ENCODE data around the gene FCHSD2. TPM values are rescaled to one million over a fixed set of nuclear protein-coding genes. Genes with fewer than 3 reads are reported as not detected.

Gene FCHSD2
- total RNA-seq, 1 donor from 2014 or later, result 18.9 TPM

DNA sequence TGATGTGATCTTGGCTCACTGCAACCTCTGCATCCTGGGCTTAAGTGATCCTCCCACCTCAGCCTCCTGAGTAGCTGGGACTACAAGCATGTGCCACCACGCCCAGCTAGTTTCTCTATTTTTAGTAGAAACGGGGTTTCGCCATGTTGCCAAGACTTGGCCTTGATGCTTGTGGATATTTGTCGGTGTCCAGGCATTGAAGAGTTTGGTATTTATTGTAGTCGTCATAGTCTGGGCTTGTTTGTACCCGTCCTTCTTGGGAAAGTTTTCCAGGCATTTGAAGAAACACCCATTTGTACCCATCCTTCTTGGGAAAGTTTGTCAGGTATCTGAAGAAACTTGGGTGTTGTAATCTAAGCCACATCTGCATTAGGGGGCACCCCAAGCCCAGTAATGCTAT lies 28.7 kb downstream of the FCHSD2 start:
- Mint-ChIP-seq H3K4me3 (ENCODE audit: unreplicated experiment) (no peak overlapping the region), H3K27ac (ENCODE audit: unreplicated experiment) (no peak overlapping the region), H3K27me3 (ENCODE audit: low read depth, unreplicated experiment) (no peaks in the 10 kb centered on the region), H3K4me1 (ENCODE audit: low read depth, unreplicated experiment) (no peaks in the 10 kb centered on the region), H3K36me3 (ENCODE audit: low read depth, unreplicated experiment) (peaks cover 14% of the 10 kb centered on the region), H3K9me3 (ENCODE audit: unreplicated experiment) (peaks cover 5% of the 10 kb centered on the region)
- FAIRE-seq, result no peak
- Histone ChIP-seq H3K9ac (ENCODE audit: low read length) (no peak overlapping the region), H3K4me3 (ENCODE audit: insufficient read depth, low read depth, low read length) (no peak overlapping the region), H3K36me3 (ENCODE audit: insufficient read depth, low read length) (no peaks in the 10 kb centered on the region), H4K20me1 (ENCODE audit: insufficient read depth, low read length) (no peaks in the 10 kb centered on the region), H3K4me1 (ENCODE audit: insufficient read depth, low read length) (no peaks in the 10 kb centered on the region), H3K4me2 (ENCODE audit: low read length) (no peak overlapping the region), H3K9me3 (ENCODE audit: insufficient read depth, low read depth, low read length) (no peaks in the 10 kb centered on the region), H3K27me3 (ENCODE audit: insufficient read depth, low read length) (no peaks in the 10 kb centered on the region), H3K27ac (ENCODE audit: low read depth, low read length) (no peak overlapping the region), H3K79me2 (ENCODE audit: insufficient read depth, low read length) (no peaks in the 10 kb centered on the region), H2AFZ (ENCODE audit: low read depth, low read length) (no peak overlapping the region)
- no peak for TF ChIP-seq EZH2 (IDR thresholded peaks at IDR 0.05; ENCODE audit: insufficient read depth, low read length)
- no peak for TF ChIP-seq CTCF (IDR thresholded peaks at IDR 0.05; ENCODE audit: insufficient read depth, low read depth, low read length)
- DNase-seq (ENCODE audit: low read depth), result no peak

DNA sequence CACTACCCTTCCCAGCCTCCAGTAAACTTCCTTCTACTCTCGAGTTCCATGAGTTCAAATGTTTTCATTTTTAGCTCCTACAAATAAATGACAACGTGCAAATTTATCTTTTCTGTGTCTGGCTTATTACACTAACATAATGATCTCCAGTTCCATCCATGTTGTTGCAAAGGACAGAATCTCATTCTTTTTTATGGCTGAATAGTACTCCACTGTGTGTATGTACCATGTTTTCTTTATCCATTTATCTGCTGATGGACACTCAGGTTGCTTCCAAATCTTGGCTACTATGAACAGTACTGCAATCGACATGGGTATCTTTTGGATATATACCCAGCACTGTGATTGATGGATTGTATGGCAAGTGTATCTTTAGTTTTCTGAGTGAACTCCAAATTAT lies 34.5 kb downstream of the FCHSD2 start:
- H2AFZ ChIP-seq (ENCODE audit: low read depth, low read length), result no peak overlapping the region
- H3K4me2 ChIP-seq (ENCODE audit: low read length), result no peak overlapping the region
- FAIRE-seq (no peak), DNase-seq (ENCODE audit: low read depth) (no peak)
- H4K20me1 ChIP-seq (ENCODE audit: insufficient read depth, low read length), result peaks cover 5% of the 10 kb centered on the region
- H3K4me1 ChIP-seq (ENCODE audit: insufficient read depth, low read length), result no peaks in the 10 kb centered on the region
- Mint-ChIP-seq H3K27ac (ENCODE audit: unreplicated experiment) (no peak overlapping the region), H3K27me3 (ENCODE audit: low read depth, unreplicated experiment) (no peaks in the 10 kb centered on the region), H3K9me3 (ENCODE audit: unreplicated experiment) (peaks cover 5% of the 10 kb centered on the region), H3K4me1 (ENCODE audit: low read depth, unreplicated experiment) (no peaks in the 10 kb centered on the region), H3K4me3 (ENCODE audit: unreplicated experiment) (no peak overlapping the region), H3K36me3 (ENCODE audit: low read depth, unreplicated experiment) (peaks cover 5% of the 10 kb centered on the region)
- no peaks in the 10 kb centered on the region for H3K9me3 ChIP-seq (ENCODE audit: insufficient read depth, low read depth, low read length)
- H3K36me3 ChIP-seq (ENCODE audit: insufficient read depth, low read length), result no peaks in the 10 kb centered on the region
- H3K27me3 ChIP-seq (ENCODE audit: insufficient read depth, low read length), result no peaks in the 10 kb centered on the region
- no peak overlapping the region for H3K4me3 ChIP-seq (ENCODE audit: insufficient read depth, low read depth, low read length)
- H3K79me2 ChIP-seq (ENCODE audit: insufficient read depth, low read length), result peaks cover 4% of the 10 kb centered on the region
- H3K27ac ChIP-seq (ENCODE audit: low read depth, low read length), result no peak overlapping the region
- TF ChIP-seq CTCF (IDR thresholded peaks at IDR 0.05; ENCODE audit: insufficient read depth, low read depth, low read length), result no peak
- TF ChIP-seq EZH2 (IDR thresholded peaks at IDR 0.05; ENCODE audit: insufficient read depth, low read length), result no peak
- no peak overlapping the region for H3K9ac ChIP-seq (ENCODE audit: low read length)

GRCh38 chr11:73106347-73106746 lies 35.8 kb downstream of the FCHSD2 start:
- Histone ChIP-seq H3K79me2 (ENCODE audit: insufficient read depth, low read length) (peaks cover 7% of the 10 kb centered on the region), H4K20me1 (ENCODE audit: insufficient read depth, low read length) (peaks cover 14% of the 10 kb centered on the region), H3K36me3 (ENCODE audit: insufficient read depth, low read length) (no peaks in the 10 kb centered on the region), H3K27ac (ENCODE audit: low read depth, low read length) (no peak overlapping the region), H2AFZ (ENCODE audit: low read depth, low read length) (no peak overlapping the region), H3K4me3 (ENCODE audit: insufficient read depth, low read depth, low read length) (no peak overlapping the region), H3K4me1 (ENCODE audit: insufficient read depth, low read length) (no peaks in the 10 kb centered on the region), H3K9ac (ENCODE audit: low read length) (no peak overlapping the region), H3K27me3 (ENCODE audit: insufficient read depth, low read length) (no peaks in the 10 kb centered on the region), H3K4me2 (ENCODE audit: low read length) (no peak overlapping the region), H3K9me3 (ENCODE audit: insufficient read depth, low read depth, low read length) (no peaks in the 10 kb centered on the region)
- DNase-seq (ENCODE audit: low read depth) (no peak), FAIRE-seq (no peak)
- Mint-ChIP-seq H3K4me3 (ENCODE audit: unreplicated experiment) (no peak overlapping the region), H3K27ac (ENCODE audit: unreplicated experiment) (no peak overlapping the region), H3K27me3 (ENCODE audit: low read depth, unreplicated experiment) (no peaks in the 10 kb centered on the region), H3K9me3 (ENCODE audit: unreplicated experiment) (peaks cover 5% of the 10 kb centered on the region), H3K36me3 (ENCODE audit: low read depth, unreplicated experiment) (peaks cover 3% of the 10 kb centered on the region), H3K4me1 (ENCODE audit: low read depth, unreplicated experiment) (no peaks in the 10 kb centered on the region)
- no peak for TF ChIP-seq CTCF (IDR thresholded peaks at IDR 0.05; ENCODE audit: insufficient read depth, low read depth, low read length)
- TF ChIP-seq EZH2 (IDR thresholded peaks at IDR 0.05; ENCODE audit: insufficient read depth, low read length), result no peak

Measured in astrocyte (in vitro differentiated cells and primary cell).